ENCODE data around the gene TSPAN18. TPM values are rescaled to one million over a fixed set of nuclear protein-coding genes. Genes with fewer than 3 reads are reported as not detected.

The TSPAN18 gene, protein sequence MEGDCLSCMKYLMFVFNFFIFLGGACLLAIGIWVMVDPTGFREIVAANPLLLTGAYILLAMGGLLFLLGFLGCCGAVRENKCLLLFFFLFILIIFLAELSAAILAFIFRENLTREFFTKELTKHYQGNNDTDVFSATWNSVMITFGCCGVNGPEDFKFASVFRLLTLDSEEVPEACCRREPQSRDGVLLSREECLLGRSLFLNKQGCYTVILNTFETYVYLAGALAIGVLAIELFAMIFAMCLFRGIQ
- total RNA-seq, result 0.14 and 0.30 TPM in 2 replicates

DNA sequence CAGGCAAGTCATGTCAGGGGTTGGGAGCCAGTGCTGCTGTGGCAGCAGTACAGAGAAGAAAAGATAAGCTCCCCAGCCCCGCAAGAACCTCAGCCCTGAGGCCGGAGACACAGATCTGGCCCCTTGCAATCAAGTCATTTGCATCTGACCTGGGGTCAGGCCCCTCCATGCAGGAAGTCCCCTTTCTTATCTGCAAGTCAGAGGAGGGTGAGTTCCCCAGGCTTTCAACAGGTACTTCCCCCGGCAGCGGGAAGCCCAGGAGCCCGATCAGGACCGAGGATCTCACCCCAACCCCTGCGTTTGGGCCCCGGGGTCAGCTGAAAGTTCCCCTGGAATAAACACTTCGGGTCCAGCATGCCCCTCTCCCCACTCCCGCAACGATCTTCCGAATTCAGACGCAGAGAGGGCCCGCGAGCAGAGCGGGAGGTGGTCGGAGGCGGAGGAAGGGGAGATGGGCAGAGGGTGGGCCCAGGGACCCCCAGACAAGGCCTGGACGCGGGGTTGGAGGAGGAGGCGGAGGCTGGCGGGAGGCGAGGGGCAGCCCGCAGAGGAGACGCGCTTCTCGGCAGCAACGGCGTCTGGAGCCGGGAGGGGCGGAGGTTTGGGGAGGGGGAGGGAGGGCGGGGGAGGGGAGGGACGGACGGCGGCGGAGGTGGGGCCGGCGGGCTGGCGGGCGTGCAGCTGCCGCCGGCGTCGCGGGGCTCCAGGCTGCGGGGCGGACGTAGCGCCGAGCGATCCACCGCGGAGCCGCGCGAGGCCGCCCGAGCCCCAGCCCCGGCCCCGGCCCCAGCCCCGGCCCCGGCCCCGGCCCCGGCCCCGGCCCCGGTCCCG, at the start of gene TSPAN18:
TSS of gene TSPAN18 (plus strand) at position 680 of the 831 bp plus-strand sequence. CDS start 179,455 bp downstream, outside the sequence.

DNA sequence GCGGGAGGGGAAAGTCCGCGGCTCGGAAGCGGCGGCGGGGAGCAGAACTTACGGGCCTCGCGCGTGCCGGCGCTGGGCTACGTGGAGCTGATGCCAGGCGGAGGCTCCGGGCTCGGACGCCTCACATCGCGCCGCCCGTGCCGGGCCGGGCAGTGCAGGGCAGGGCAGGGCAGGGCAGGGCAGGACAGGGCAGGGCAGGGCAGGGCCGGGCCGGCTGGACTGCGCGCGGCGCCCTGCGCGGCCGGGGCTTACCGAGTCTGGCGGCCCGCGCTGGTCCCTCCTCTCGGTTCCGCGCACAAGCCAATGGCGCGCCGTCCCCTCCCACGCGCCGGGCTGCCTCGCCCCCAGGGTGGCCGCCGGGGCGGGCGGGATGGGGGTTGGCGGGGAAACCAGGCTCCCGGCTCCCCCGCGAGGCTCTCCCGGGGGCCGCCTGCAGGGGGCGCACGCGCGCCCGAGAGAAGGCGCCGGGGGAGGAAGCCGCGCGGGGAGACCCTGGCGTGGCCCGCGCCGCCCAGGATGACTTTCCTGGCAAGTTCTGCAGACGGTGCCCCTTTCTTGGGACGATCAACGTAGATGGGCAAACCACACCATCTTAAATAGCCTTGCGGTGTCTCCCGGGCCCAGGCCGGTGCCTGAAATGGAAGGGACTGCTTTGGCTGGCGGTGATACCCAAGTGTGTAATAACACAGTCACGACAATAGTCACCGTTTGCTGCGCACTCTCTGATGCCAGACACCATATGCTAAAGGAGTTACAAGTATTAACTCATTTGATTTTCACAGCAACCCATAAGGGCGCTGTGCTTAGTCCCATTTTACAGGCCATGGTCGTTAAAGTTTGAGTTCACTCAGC, 224.1 kb downstream of the TSPAN18 start, which contains the start of gene TP53I11:
TSS of gene TP53I11 (minus strand) at position 259 of the 852 bp plus-strand sequence. CDS start 12,548 bp downstream, outside the sequence.

Other genes starting within 250 kb of the TSPAN18 start
- gene CD82, start 161.3 kb upstream of the TSPAN18 start, total RNA-seq, result 121 and 186 TPM in 2 replicates
- gene TP53I11, start 223.9 kb downstream of the TSPAN18 start, total RNA-seq, result 7.1 and 17.3 TPM in 2 replicates

All from smooth muscle cell of the umbilical artery (primary cell).